ENCODE results near the gene PRKD2. TPM values are rescaled to one million over a fixed set of nuclear protein-coding genes. Genes with fewer than 3 reads are reported as not detected.

Gene PRKD2
- total and polyA plus RNA-seq, 3 donors from 2014 or later: 22.6 to 35.4 (median 25.6) TPM

GRCh38 chr19:46731584-46731983, 14.7 kb upstream of the PRKD2 start:
- 73 to 80% methylated on average over 14 of the region's 14 CpGs for WGBS, 2 donors
- Histone ChIP-seq H3K27ac (no peak overlapping the region), H3K27me3 (no peaks in the 10 kb centered on the region), H3K4me1 (peaks cover 17% of the 10 kb centered on the region), H3K9me3 (no peaks in the 10 kb centered on the region), H3K4me3 (no peak overlapping the region), H3K36me3 (ENCODE audit: low read depth, missing control alignments) (no peaks in the 10 kb centered on the region)
- intact Hi-C loops (cut with DNase I; ENCODE audit: low total_unique reads): no loop called here
- TF ChIP-seq POLR2A (IDR thresholded peaks at IDR 0.05): no peak
- TF ChIP-seq, protein P1, sequence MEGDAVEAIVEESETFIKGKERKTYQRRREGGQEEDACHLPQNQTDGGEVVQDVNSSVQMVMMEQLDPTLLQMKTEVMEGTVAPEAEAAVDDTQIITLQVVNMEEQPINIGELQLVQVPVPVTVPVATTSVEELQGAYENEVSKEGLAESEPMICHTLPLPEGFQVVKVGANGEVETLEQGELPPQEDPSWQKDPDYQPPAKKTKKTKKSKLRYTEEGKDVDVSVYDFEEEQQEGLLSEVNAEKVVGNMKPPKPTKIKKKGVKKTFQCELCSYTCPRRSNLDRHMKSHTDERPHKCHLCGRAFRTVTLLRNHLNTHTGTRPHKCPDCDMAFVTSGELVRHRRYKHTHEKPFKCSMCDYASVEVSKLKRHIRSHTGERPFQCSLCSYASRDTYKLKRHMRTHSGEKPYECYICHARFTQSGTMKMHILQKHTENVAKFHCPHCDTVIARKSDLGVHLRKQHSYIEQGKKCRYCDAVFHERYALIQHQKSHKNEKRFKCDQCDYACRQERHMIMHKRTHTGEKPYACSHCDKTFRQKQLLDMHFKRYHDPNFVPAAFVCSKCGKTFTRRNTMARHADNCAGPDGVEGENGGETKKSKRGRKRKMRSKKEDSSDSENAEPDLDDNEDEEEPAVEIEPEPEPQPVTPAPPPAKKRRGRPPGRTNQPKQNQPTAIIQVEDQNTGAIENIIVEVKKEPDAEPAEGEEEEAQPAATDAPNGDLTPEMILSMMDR (IDR thresholded peaks at IDR 0.05): no peak
- DNase-seq: no peak

DNA sequence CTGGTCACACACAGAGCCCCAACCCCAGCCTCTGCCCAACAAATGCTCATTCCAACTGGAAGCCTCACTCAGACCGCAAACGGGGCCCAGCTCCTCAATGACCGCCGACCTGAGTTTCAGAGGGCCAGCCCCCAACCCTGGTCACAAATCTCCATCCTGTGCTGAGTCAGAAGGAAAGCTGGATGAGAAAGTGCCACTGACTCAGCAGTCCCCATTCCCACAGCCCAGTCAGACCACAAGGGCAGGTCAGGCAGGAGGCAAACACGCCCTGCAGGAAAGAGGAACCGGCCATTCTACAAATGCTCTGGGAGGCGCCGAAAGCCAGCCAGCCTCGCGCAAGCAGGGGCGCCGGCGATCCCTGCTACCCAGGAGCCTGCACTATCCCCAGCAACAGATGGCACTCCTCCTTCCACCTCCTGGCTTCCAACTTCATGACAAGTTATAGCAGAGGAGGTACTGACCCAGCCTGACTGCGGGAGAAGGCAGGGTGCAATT, 14.1 kb upstream of the PRKD2 start:
- Histone ChIP-seq H3K4me1 (peaks cover 15% of the 10 kb centered on the region), H3K27me3 (no peaks in the 10 kb centered on the region), H3K9me3 (no peaks in the 10 kb centered on the region), H3K36me3 (ENCODE audit: low read depth, missing control alignments) (no peaks in the 10 kb centered on the region), H3K4me3 (no peak overlapping the region), H3K27ac (no peak overlapping the region)
- WGBS, 2 donors: 74 to 76% methylated on average over 13 to 14 of the region's 14 CpGs
- no peak for DNase-seq
- intact Hi-C loops (cut with DNase I; ENCODE audit: low total_unique reads): no loop called here
- TF ChIP-seq, protein P1 (IDR thresholded peaks at IDR 0.05): no peak
- no peak for TF ChIP-seq POLR2A (IDR thresholded peaks at IDR 0.05)

DNA sequence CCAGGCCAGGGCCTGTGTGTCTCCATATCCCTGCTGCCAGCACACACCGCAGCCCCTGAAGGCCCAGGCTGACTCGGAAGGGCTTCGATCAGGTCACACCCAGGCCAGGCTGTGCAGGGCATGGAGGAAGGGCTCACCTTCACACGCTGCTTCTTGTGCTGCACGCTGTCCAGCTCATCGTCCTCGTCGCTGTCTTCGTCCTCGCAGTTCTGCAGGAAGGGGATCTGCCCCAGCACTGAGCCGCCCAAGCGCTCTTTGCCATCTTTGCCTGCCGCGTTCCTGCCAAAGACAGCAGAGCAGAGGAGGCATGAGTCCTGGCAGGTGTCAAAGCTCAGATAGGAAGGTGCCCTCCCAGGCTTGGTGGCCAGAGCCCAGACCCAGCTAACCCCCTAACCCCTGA, 13.7 kb upstream of the PRKD2 start:
- 95% methylated on average over 7 to 14 of the region's 14 CpGs for WGBS, 2 donors
- no peaks in the 10 kb centered on the region for H3K27me3 ChIP-seq
- H3K9me3 ChIP-seq: no peaks in the 10 kb centered on the region
- no peak for TF ChIP-seq POLR2A (IDR thresholded peaks at IDR 0.05)
- TF ChIP-seq, protein P1 (IDR thresholded peaks at IDR 0.05): no peak
- DNase-seq: no peak
- H3K4me3 ChIP-seq: no peak overlapping the region
- intact Hi-C loops (cut with DNase I; ENCODE audit: low total_unique reads): no loop called here
- peaks cover 15% of the 10 kb centered on the region for H3K4me1 ChIP-seq
- H3K27ac ChIP-seq: no peak overlapping the region
- no peaks in the 10 kb centered on the region for H3K36me3 ChIP-seq (ENCODE audit: low read depth, missing control alignments)

GRCh38 chr19:46730187-46730586, 13.3 kb upstream of the PRKD2 start:
- intact Hi-C loops (cut with DNase I; ENCODE audit: low total_unique reads): no loop called here
- Histone ChIP-seq H3K27ac (no peak overlapping the region), H3K27me3 (no peaks in the 10 kb centered on the region), H3K4me1 (peaks cover 15% of the 10 kb centered on the region), H3K9me3 (no peaks in the 10 kb centered on the region), H3K4me3 (no peak overlapping the region), H3K36me3 (ENCODE audit: low read depth, missing control alignments) (no peaks in the 10 kb centered on the region)
- TF ChIP-seq, protein P1 (IDR thresholded peaks at IDR 0.05): no peak
- TF ChIP-seq POLR2A (IDR thresholded peaks at IDR 0.05): no peak
- WGBS, 2 donors: 90 to 97% methylated on average over 5 to 9 of the region's 9 CpGs
- no peak for DNase-seq

- peaks cover 15% of the 10 kb centered on the region for H3K4me1 ChIP-seq
Observed at GRCh38 chr19:46729696-46730095, 12.8 kb upstream of the PRKD2 start.

More at GRCh38 chr19:46729696-46730095, 12.8 kb upstream of the PRKD2 start:
- 88% methylated on average over 7 of the region's 7 CpGs for WGBS, 2 donors
- TF ChIP-seq, protein P1 (IDR thresholded peaks at IDR 0.05): no peak
- TF ChIP-seq POLR2A (IDR thresholded peaks at IDR 0.05): no peak
- intact Hi-C loops (cut with DNase I; ENCODE audit: low total_unique reads): no loop called here
- no peaks in the 10 kb centered on the region for H3K9me3 ChIP-seq
- H3K36me3 ChIP-seq (ENCODE audit: low read depth, missing control alignments): no peaks in the 10 kb centered on the region
- H3K27ac ChIP-seq: no peak overlapping the region
- no peak for DNase-seq
- H3K27me3 ChIP-seq: no peaks in the 10 kb centered on the region
- no peak overlapping the region for H3K4me3 ChIP-seq
